Fibroblast of lung (primary cell): ENCODE measurements around the gene TMEM220. TPM values are rescaled to one million over a fixed set of nuclear protein-coding genes. Genes with fewer than 3 reads are reported as not detected.

ENCODE experiments used
- DNase-seq, 2 donors: peaks; one replicate each; pipeline versions ENCODE4 v3.0.0 to v3.0.0-alpha.2; 2010; ENCODE audit warnings: low read depth in 2 of 2
- H2AFZ ChIP-seq: 2 replicates; pipeline ENCODE4 v1.5.1; 2012; ENCODE audit warnings: low read length, control low read depth, inconsistent platforms
- H3K27ac ChIP-seq: 2 replicates; pipeline ENCODE4 v1.5.1; 2011; ENCODE audit warnings: low read length, control low read depth; ENCODE audit not compliant: insufficient read depth
- H3K27me3 ChIP-seq: 2 replicates; pipeline ENCODE4 v1.5.1; 2011; ENCODE audit warnings: mild to moderate bottlenecking, low read length; ENCODE audit not compliant: control insufficient read depth, insufficient read depth
- H3K36me3 ChIP-seq: 2 replicates; pipeline ENCODE4 v1.5.1; 2011; ENCODE audit warnings: low read length; ENCODE audit not compliant: control insufficient read depth, insufficient read depth
- H3K4me1 ChIP-seq: 2 replicates; pipeline ENCODE4 v1.5.1; 2011; ENCODE audit warnings: low read length; ENCODE audit not compliant: control insufficient read depth, insufficient read depth; ENCODE audit errors: extremely low read depth
- H3K4me2 ChIP-seq: 2 replicates; pipeline ENCODE4 v1.5.1; 2011; ENCODE audit warnings: low read length, control low read depth; ENCODE audit not compliant: insufficient read depth; ENCODE audit errors: extremely low read depth
- H3K4me3 ChIP-seq, 4 experiments: fragments of 200-600 bp in 1 of 4; sonication (generic) in 1 of 4; replicated peaks in 1 of 4; 2 replicates each; pipeline ENCODE4 v1.5.1; 2011 to 2016; ENCODE audit warnings: low read length in 4 of 4, low read depth in 3 of 4, mild to moderate bottlenecking in 3 of 4, control low read depth in 2 of 4, inconsistent platforms in 1 of 4, mixed read lengths in 1 of 4; ENCODE audit not compliant: insufficient read depth in 1 of 4; ENCODE audit errors: control extremely low read depth in 1 of 4
- H3K79me2 ChIP-seq: 2 replicates; pipeline ENCODE4 v1.5.1; 2012; ENCODE audit warnings: mild to moderate bottlenecking, low read length, inconsistent platforms; ENCODE audit not compliant: control insufficient read depth, insufficient read depth
- H3K9ac ChIP-seq: 2 replicates; pipeline ENCODE4 v1.5.1; 2011; ENCODE audit warnings: mild to moderate bottlenecking, low read length, control low read depth; ENCODE audit not compliant: insufficient read depth
- H3K9me3 ChIP-seq: 2 replicates; pipeline ENCODE4 v1.5.1; 2012; ENCODE audit warnings: low read depth, low read length; ENCODE audit not compliant: control insufficient read depth, insufficient read depth
- H4K20me1 ChIP-seq: 2 replicates; pipeline ENCODE4 v1.5.1; 2011; ENCODE audit warnings: low read length; ENCODE audit not compliant: control insufficient read depth, insufficient read depth; ENCODE audit errors: extremely low read depth
- CTCF ChIP-seq, 2 donors: IDR thresholded peaks in 1 of 2; conservative IDR thresholded peaks in 1 of 2; 1 replicate in 1 of 2; 2 replicates in 1 of 2; pipeline ENCODE4 v1.5.1; 2011 to 2012; ENCODE audit warnings: low read length in 2 of 2, control low read depth in 1 of 2, inconsistent platforms in 1 of 2, low read depth in 1 of 2, mild to moderate bottlenecking in 1 of 2
- EZH2 ChIP-seq: IDR thresholded peaks from 2 replicates; pipeline ENCODE4 v1.5.1; 2012; ENCODE audit warnings: low read length, control low read depth, mild to moderate bottlenecking; ENCODE audit errors: missing control alignments
- polyA plus RNA-seq, 2 donors: library from polyadenylated mRNA; depleted of rRNA in 1 of 2; stranded (reverse) in 1 of 2; unstranded in 1 of 2; fragments of >200 nt; gene quantifications; 2 replicates each; pipeline ENCODE4 v1.2.1, GENCODE V29; 2011 to 2012; ENCODE audit warnings: missing spikeins in 1 of 2
- total RNA-seq: library from RNA; depleted of rRNA; stranded (reverse); fragments of >200 nt; gene quantifications from 2 replicates; pipeline ENCODE4 v1.2.1, GENCODE V29; 2014

TMEM220 gene
- total and polyA plus RNA-seq, 2 donors (not counting 1 experiment from before 2014, with no cell fraction given) = 4.1 to 4.3 TPM

DNA sequence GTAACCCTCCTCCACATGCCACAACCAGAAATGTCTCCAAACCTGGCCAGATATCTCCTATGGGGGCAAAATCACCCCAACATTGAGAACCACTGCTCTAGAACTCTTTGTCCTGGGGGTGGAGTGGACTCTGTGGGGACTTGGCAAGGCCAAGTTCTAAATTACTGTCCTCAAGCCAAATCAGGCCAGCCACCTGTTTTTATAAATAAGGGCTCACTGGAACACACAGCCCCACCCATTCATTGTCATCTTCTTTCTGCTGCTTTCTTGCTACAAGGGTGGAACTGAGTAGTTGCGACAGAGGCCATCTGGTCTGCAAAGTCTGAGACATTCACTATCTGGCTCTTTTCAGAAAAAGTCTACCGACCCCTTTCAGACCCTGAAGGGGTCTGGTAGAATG, 26.8 kb upstream of the TMEM220 start:
- Histone ChIP-seq H3K4me2 (no peak overlapping the region), H3K4me1 (no peaks in the 10 kb centered on the region), H2AFZ (no peak overlapping the region), H3K9ac (no peak overlapping the region), H3K9me3 (no peaks in the 10 kb centered on the region), H4K20me1 (no peaks in the 10 kb centered on the region), H3K79me2 (no peaks in the 10 kb centered on the region), H3K4me3 (no peak overlapping the region), H3K36me3 (no peaks in the 10 kb centered on the region), H3K27ac (no peak overlapping the region), H3K27me3 (no peaks in the 10 kb centered on the region)
- TF ChIP-seq EZH2 = no peak
- TF ChIP-seq CTCF (conservative IDR thresholded peaks at IDR 0.05 in 1 of 2, IDR thresholded peaks at IDR 0.05 in 1 of 2; ENCODE audit: low read depth in 1 of 2, low read length in 2 of 2) = no peak
- DNase-seq = no peak

DNA sequence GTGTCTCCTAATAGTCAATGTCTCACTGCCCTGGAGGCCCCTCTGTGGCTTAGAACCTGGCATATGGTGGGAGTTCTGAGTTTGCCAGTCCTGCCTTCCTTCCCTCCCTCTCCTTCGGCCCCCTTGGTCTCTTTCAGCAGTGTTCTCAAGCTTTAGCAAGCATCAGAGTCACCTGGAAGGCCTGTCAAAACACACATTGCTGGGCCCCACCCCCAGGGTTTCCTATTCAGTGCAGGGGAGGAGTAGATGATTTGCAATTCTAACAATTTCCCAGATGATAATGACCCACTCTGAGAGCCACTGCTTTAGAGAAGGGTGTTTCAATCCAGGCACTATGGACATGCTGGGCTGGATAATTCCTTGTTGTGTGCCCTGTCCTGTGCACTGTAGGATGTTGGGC, 26.4 kb upstream of the TMEM220 start:
- TF ChIP-seq EZH2 (no peak), CTCF (conservative IDR thresholded peaks at IDR 0.05 in 1 of 2, IDR thresholded peaks at IDR 0.05 in 1 of 2; ENCODE audit: low read depth in 1 of 2, low read length in 2 of 2) (no peak)
- DNase-seq = no peak

DNA sequence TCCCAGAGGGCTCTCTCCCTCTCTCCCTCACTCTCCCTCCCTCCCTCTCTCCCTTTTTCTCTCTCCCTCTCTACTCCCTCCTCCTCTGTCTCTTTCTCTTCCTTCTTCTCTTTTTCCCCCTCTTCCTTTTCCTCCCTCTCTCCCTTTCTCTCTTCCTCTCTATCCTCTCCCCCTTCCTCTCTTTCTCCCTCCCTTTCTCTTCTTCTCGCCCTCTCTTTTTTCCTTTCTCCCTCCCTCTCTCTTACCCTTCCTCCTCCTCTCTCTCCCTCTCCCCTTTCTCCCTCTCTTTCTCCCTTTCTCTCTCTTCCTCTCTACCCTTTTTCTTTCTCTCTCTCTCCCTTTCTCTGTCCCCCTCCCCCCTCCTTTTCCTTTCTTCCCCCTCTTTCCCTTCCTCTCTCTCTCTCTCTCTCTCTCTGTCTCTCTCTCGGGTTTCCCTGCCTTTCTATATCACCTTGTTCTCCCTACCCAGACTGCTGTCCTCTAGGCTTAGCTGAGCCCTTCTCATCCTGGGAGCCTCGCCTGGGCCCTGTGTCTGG, 25.8 kb upstream of the TMEM220 start:
- Histone ChIP-seq H2AFZ (no peak overlapping the region), H3K4me1 (no peaks in the 10 kb centered on the region), H3K27ac (no peak overlapping the region), H3K9me3 (no peaks in the 10 kb centered on the region), H3K9ac (no peak overlapping the region), H3K4me2 (no peak overlapping the region), H3K27me3 (no peaks in the 10 kb centered on the region), H3K4me3 (no peak overlapping the region), H3K79me2 (no peaks in the 10 kb centered on the region), H3K36me3 (no peaks in the 10 kb centered on the region), H4K20me1 (no peaks in the 10 kb centered on the region)
- TF ChIP-seq EZH2 (no peak), CTCF (conservative IDR thresholded peaks at IDR 0.05 in 1 of 2, IDR thresholded peaks at IDR 0.05 in 1 of 2; ENCODE audit: low read depth in 1 of 2, low read length in 2 of 2) (no peak)
- DNase-seq = no peak

More for the DNA sequence above, 26.4 kb upstream of the TMEM220 start:
- Histone ChIP-seq H3K79me2 (no peaks in the 10 kb centered on the region), H3K9ac (no peak overlapping the region), H3K27ac (no peak overlapping the region), H4K20me1 (no peaks in the 10 kb centered on the region), H3K9me3 (no peaks in the 10 kb centered on the region), H3K4me1 (no peaks in the 10 kb centered on the region), H2AFZ (no peak overlapping the region), H3K36me3 (no peaks in the 10 kb centered on the region), H3K27me3 (no peaks in the 10 kb centered on the region), H3K4me2 (no peak overlapping the region), H3K4me3 (no peak overlapping the region)
